AG09309 (cell line): Measurements from ENCODE around the gene TAF1B.

ENCODE experiments used
- DNase-seq: peaks from one replicate; pipeline ENCODE4 v3.0.0-alpha.2; 2010; ENCODE audit warnings: low read depth
- H3K4me3 ChIP-seq: 2 replicates; pipeline ENCODE4 v1.5.1; 2011; ENCODE audit warnings: mild to moderate bottlenecking, low read depth, low read length, moderate library complexity; ENCODE audit not compliant: control insufficient read depth
- TF ChIP-seq, protein P1 (sequence below): IDR thresholded peaks from 2 replicates; pipeline ENCODE4 v1.5.1; 2011; ENCODE audit warnings: mild to moderate bottlenecking, low read depth, low read length, inconsistent platforms; ENCODE audit not compliant: insufficient read depth, control insufficient read depth; ENCODE audit errors: missing control alignments

The TAF1B gene

DNA sequence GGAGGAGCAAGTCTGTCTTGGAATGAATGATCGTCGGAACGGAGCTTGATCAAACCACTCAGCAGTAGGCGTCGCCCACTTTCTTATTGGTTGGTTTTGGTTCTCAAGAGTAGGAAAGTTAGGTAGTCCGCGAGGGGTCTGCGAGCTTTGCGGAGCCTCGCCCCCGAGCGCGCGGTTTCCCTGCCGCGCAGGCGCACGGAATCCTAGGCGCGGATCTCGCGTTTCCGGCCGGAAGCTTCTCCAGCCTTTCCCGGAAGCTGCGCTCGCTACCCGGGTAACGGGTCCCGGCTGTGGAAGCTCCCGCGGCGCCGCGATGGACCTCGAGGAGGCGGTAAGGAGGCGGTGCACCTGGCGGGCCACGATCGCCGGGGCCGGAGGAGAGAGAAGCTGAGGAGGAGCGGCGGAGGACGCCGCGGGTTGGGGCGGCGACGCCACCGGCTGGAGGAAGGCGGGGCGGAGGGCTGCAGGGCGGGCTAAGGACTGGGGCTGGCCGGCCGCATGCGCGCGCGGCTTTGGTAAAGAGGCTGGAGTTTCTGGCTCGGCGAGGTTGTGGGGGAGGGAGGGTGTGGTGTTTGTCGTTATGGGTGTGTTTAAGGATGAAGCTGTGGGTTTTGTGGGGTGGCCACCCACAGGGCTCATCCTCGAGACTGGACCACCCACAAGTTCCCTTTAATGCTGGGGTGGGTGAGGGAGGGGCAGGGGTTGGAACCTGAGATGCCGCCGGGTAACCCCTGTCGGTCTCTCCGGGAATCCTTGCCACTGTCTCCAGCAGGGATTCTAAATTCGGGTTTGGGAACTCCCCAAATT lies at the start of gene TAF1B:
TAF1B (plus strand) TSS at position 246 of the 807 bp plus-strand sequence; CDS start at position 314, 68 bp downstream.
- peak within 1 kb of the TSS; percentile 89 for H3K4me3 ChIP-seq
- TF ChIP-seq, protein P1, sequence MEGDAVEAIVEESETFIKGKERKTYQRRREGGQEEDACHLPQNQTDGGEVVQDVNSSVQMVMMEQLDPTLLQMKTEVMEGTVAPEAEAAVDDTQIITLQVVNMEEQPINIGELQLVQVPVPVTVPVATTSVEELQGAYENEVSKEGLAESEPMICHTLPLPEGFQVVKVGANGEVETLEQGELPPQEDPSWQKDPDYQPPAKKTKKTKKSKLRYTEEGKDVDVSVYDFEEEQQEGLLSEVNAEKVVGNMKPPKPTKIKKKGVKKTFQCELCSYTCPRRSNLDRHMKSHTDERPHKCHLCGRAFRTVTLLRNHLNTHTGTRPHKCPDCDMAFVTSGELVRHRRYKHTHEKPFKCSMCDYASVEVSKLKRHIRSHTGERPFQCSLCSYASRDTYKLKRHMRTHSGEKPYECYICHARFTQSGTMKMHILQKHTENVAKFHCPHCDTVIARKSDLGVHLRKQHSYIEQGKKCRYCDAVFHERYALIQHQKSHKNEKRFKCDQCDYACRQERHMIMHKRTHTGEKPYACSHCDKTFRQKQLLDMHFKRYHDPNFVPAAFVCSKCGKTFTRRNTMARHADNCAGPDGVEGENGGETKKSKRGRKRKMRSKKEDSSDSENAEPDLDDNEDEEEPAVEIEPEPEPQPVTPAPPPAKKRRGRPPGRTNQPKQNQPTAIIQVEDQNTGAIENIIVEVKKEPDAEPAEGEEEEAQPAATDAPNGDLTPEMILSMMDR = peak; percentile 22
- peak; percentile 33 for DNase-seq

DNA sequence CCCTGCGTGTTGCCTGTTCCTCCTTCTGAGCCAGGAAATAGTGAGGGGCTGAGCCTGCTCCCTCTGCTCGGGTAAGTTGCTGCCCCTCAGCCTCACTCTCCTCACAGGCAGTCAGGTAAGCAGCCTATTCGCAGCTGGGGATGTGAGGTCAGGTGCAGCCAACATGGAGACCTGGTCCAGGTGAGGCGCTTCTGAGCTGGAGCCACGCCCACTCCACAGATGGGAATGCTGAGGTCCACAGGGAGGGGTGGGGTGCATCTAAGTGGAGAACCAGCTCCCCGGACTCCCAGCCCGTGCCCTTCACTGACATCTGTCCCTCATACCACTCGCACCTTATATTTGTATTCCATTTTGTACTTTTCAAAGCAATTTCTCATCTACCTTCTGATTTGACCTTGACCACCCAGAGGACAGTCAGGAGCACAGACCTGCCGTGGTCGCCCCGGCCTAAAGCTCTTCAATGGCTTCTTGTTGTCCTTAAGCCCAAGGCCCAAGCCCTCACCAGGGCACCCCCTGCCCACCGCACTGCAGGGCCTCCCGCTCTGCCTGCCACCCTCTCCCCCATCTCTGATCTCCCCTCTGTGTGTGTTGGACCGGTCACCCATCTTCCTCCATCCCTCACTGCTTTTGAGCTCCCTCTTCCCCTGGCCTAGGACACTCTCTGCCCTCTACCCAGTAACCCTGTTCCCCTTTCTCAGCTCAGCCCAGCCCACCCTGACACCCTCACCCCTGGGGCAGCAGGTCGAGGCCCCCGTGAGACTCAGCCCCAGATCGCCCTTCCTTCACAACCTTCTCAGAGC lies 49.2 kb upstream of the TAF1B start:
- DNase-seq = no peak
- H3K4me3 ChIP-seq = no peak overlapping the region
- TF ChIP-seq, protein P1 = no peak

DNA sequence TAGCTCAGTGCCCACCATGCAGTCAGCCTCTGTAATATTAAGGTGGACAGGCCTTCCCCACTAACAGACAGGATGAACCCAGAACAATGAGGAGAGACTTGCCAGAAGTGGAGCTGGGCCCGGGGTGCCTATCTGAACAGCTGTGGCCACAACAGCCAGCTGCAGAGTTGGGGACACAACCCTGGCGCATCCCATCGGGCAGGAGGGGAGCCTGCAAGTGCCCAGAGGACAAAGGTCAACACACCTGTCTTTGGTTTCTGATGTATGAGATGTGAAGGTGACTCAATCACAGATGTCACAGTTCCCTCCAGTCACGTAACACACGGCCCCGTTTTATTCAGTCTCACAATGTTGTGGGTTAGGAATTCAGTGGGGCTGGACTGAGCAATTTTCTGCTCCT lies 48.2 kb upstream of the TAF1B start:
- DNase-seq = no peak
- no peak overlapping the region for H3K4me3 ChIP-seq
- TF ChIP-seq, protein P1 = no peak

DNA sequence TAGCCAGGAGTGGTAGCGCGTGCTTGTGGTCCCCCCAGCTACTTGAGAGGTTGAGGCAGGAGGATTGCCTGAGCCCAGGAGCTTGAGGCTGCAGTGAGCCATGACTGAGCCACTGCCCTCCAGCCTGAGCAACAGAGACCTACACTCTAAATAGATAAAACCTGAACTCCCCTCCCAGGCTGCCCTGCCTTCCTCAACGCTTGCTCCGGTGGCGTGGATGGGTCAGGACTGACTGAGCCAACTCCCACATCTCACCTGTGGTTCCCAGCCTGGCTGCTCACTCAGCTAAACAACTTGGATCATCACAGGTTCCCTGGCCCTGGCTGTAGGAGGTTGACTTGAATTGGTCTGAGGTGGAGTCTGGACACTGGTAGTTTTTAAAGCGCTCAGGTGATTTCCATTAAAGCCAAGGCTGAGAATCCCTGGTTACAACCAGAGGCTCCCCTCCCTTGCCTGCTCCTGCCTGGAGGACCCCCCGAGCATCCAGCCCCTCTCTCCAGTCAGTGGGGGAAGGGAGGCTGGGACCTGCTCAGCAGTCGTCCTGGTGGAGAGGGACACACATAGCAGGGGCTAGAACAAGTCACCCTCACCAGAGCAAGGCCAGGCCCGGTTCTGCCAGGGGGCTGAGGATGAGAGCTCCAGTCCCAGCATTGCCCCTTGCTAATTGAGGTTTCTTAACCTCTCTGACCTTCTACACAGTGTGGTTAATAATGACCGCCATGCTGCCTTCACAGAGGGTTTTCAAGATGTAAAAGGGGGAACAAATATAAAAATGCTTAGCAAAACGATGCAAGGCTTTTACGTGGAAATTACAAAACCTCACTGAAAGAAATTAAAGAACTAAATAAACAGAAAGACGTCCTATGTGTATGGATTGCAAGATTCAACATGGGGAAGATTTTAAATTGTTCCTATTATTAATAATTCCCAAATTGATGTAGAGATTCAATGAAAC lies 46.9 kb upstream of the TAF1B start:
- no peak overlapping the region for H3K4me3 ChIP-seq
- TF ChIP-seq, protein P1 = peak; percentile 11
- no peak for DNase-seq

DNA sequence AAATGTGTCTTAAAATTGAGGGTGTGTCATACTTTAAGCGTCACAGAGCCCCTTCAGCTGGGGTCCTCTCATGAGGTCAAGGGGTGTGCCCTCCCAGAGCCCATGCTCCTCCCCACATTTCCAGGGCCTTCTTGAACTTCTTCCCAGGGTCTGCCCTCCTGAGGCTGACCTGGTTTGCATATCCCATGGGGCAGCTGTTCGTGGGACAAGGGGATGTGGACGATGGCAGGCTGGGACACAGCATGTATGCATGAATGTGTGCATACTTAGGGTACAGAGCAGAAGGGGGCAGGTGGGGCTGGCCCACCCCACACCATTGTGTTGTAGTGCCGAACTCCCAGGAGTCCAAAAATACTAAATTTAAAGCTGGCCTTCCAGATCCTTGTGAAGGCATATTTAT lies 46.2 kb upstream of the TAF1B start:
- DNase-seq = no peak
- H3K4me3 ChIP-seq = no peak overlapping the region
- TF ChIP-seq, protein P1 = no peak
